GM12878 (cell line): Measurements from ENCODE around the gene FEN1. TPM values are rescaled to one million over a fixed set of nuclear protein-coding genes. Genes with fewer than 3 reads are reported as not detected.
A peak's percentile ranks its signal among the peaks of the same experiment; 100 is the strongest.

Experiments
- ATAC-seq: fragments of 200-7000 bp; cut with Tn5 transposase; 3 replicates; pipeline ENCODE4 v1.9.1; 2020; ENCODE audit warnings: mild to moderate bottlenecking, moderate library complexity
- BruUV-seq: library from RNA; stranded (reverse); fragments of 400-500 nt; replicated peaks from 2 replicates; lab custom pipeline; 2021; lab: Mats Ljungman, UMichigan
- CTCF ChIA-PET: fragments of 300-600 bp; sonication (Branson Sonifier 250); formaldehyde crosslinking; extraction: SDS; loops from one replicate; lab custom pipeline; 2021; ENCODE audit warnings: inconsistent platforms; lab: Yijun Ruan, JAX
- POLR2A ChIA-PET: fragments of 350-600 bp; formaldehyde crosslinking; extraction: SDS; loops from one replicate; lab custom pipeline; 2021; ENCODE audit warnings: inconsistent platforms; lab: Charles Lee
- RAD21 ChIA-PET: fragments of 300-600 bp; sonication (Branson Sonifier 250); formaldehyde crosslinking; loops from one replicate; lab custom pipeline; 2023; ENCODE audit warnings: antibody characterized with exemption; ENCODE audit not compliant: unreplicated experiment; lab: Charles Lee
- SMC1A ChIA-PET: fragments of 300-600 bp; sonication (Branson Sonifier 250); formaldehyde crosslinking; loops from one replicate; lab custom pipeline; 2023; ENCODE audit not compliant: unreplicated experiment, uncharacterized antibody; lab: Charles Lee
- DNase-seq: peaks from one replicate; pipeline ENCODE4 v3.0.0-alpha.2; 2011; ENCODE audit warnings: low read depth, low spot score
- FAIRE-seq: peaks from 3 replicates; lab custom pipeline; 2011; peaks lifted over from hg19 to GRCh38; lab: Jason Lieb, UNC
- H2AFZ ChIP-seq: 2 replicates; pipeline ENCODE4 v1.6.0; 2011; ENCODE audit warnings: low read depth, low read length, control low read depth; ENCODE audit not compliant: control insufficient read depth
- H3K27ac ChIP-seq: 2 replicates; pipeline ENCODE4 v1.5.1; 2011; ENCODE audit warnings: control low read depth; ENCODE audit not compliant: control insufficient read depth, insufficient read depth
- H3K27me3 ChIP-seq, 2 experiments: replicated peaks in 1 of 2; 2 replicates each; pipeline versions ENCODE4 v1.6.0 to v1.6.1; 2011; ENCODE audit warnings: low read length in 1 of 2; ENCODE audit not compliant: control insufficient read depth in 2 of 2, insufficient read depth in 2 of 2
- H3K36me3 ChIP-seq, 2 experiments: 2 replicates each; pipeline ENCODE4 v1.5.1; 2011; ENCODE audit warnings: low read length in 1 of 2; ENCODE audit not compliant: control insufficient read depth in 2 of 2, insufficient read depth in 2 of 2
- H3K4me1 ChIP-seq: 2 replicates; pipeline ENCODE4 v1.6.1; 2011; ENCODE audit warnings: mild to moderate bottlenecking, low read length, moderate library complexity, mixed read lengths; ENCODE audit not compliant: control insufficient read depth, insufficient read depth
- H3K4me2 ChIP-seq: 2 replicates; pipeline ENCODE4 v1.6.0; 2011; ENCODE audit warnings: control low read depth; ENCODE audit not compliant: control insufficient read depth, insufficient read depth
- H3K4me3 ChIP-seq: fragments of 200-600 bp; sonication (generic); 2 replicates; pipeline ENCODE4 v1.5.1; 2016
- H3K79me2 ChIP-seq: 2 replicates; pipeline ENCODE4 v1.6.0; 2011; ENCODE audit warnings: low read length; ENCODE audit not compliant: control insufficient read depth, insufficient read depth
- H3K9ac ChIP-seq: 2 replicates; pipeline ENCODE4 v1.8.0; 2011; ENCODE audit warnings: low read length, control low read depth, mixed read lengths; ENCODE audit not compliant: control insufficient read depth, insufficient read depth
- H3K9me3 ChIP-seq: replicated peaks from 3 replicates; pipeline ENCODE4 v1.5.1; 2011; ENCODE audit warnings: mild to moderate bottlenecking, low read length; ENCODE audit not compliant: control insufficient read depth, insufficient read depth
- H4K20me1 ChIP-seq: 2 replicates; pipeline ENCODE4 v1.6.0; 2011; ENCODE audit not compliant: control insufficient read depth, insufficient read depth
- MYC ChIP-seq: IDR thresholded peaks from 2 replicates; pipeline ENCODE4 v1.6.1; 2011; ENCODE audit warnings: mild to moderate bottlenecking, low read length, moderate library complexity, inconsistent platforms; ENCODE audit not compliant: insufficient read depth, insufficient replicate concordance, insufficient read length, severe bottlenecking
- PAX5 ChIP-seq: IDR thresholded peaks from 2 replicates; pipeline ENCODE4 v1.6.1; 2011; ENCODE audit warnings: low read depth, low read length, borderline replicate concordance
- SIN3A ChIP-seq: IDR thresholded peaks from 2 replicates; pipeline ENCODE4 v1.6.1; 2012; ENCODE audit warnings: low read depth, low read length, improper control_type of control experiment
- SMC3 ChIP-seq: IDR thresholded peaks from 2 replicates; pipeline ENCODE4 v1.6.1; 2011; ENCODE audit warnings: low read length, improper control_type of control experiment, borderline replicate concordance
- TBL1XR1 ChIP-seq: IDR thresholded peaks from 2 replicates; pipeline ENCODE4 v1.6.1; 2012; ENCODE audit warnings: low read depth, low read length, improper control_type of control experiment
- WRNIP1 ChIP-seq: IDR thresholded peaks from 2 replicates; pipeline ENCODE4 v1.6.1; 2011; ENCODE audit warnings: low read depth, low read length, improper control_type of control experiment, borderline replicate concordance
- WGBS: methylation state at CpG from one replicate; pipeline ENCODE4 v1.1.6; 2016; ENCODE audit warnings: low lambda C conversion rate; ENCODE audit not compliant: insufficient replicate concordance, insufficient coverage; ENCODE audit errors: missing lambda C conversion rate; 5-methylcytosine and 5-hydroxymethylcytosine counted together
- in situ Hi-C: fragments of 300-500 bp; cut with MboI; formaldehyde crosslinking; loops from 9 replicates; pipeline ENCODE4 v1.14.3; 2018; ENCODE audit warnings: mixed read lengths
- intact Hi-C: fragments of 100-400 bp; cut with micrococcal nuclease; formaldehyde crosslinking; loops from one replicate; pipeline ENCODE4 v1.14.2; 2022; ENCODE audit not compliant: unreplicated experiment
- polyA plus RNA-seq, 11 experiments: library from polyadenylated mRNA; depleted of rRNA in 4 of 11; unstranded in 6 of 11; stranded (reverse) in 5 of 11; fragments of >200 nt; fragmentation: Nextera tagmentation in 4 of 11; fragmentation: Illumina TruSeq in 1 of 11; extraction: Ambion mirVana in 4 of 11; extraction: Trizol in 1 of 11; gene quantifications; 1 replicate in 1 of 11; 2 replicates in 10 of 11; pipeline versions ENCODE4 v1.2.1 to v1.2.3, GENCODE V29; 2011 to 2016; ENCODE audit warnings: inconsistent platforms in 2 of 11, missing spikeins in 2 of 11, low read depth in 1 of 11
- total RNA-seq, 4 experiments: library from RNA; depleted of rRNA in 3 of 4; stranded (reverse); fragments of >200 nt in 3 of 4; fragmentation: Illumina TruSeq in 1 of 4; extraction: Trizol in 1 of 4; gene quantifications; 2 replicates each; pipeline versions ENCODE4 v1.2.1 to v1.2.3, GENCODE V29; 2013 to 2021

The FEN1 gene
- total and polyA plus RNA-seq, 10 of the 15 experiments (the other 5 are each of a cell fraction or from before 2014, with no cell fraction given), result 54.8 to 282 (median 125) TPM

GRCh38 chr11:61793083-61793828 is 545 bp downstream of the FEN1 start:
- TF ChIP-seq MYC (no peak), SMC3 (0 out of 2 replicates have a peak, but pooled peaks have one; percentile 11), TBL1XR1 (peak; percentile 2; the same call in 1 of the 2 replicates), PAX5 (no peak), SIN3A (no peak), WRNIP1 (0 out of 2 replicates have a peak, but pooled peaks have one; percentile 45)
- TF ChIP-seq, all 136 proteins: peak for 3
- peak overlapping the region; percentile 100 for H3K9ac ChIP-seq
- no peaks in the 10 kb centered on the region for H3K27me3 ChIP-seq
- H3K27ac ChIP-seq, result peak overlapping the region; percentile 100
- POLR2A ChIA-PET, result interaction anchor here (0.8 to 6.7 kb wide), 11 partner anchors 8 to 294 kb away, joined by 3 to 60 read pairs (median 5); partner anchors contain the start of genes FADS1 and MYRF
- no peak for FAIRE-seq
- peak overlapping the region; percentile 66 for H3K4me2 ChIP-seq
- H4K20me1 ChIP-seq, result no peaks in the 10 kb centered on the region
- H3K4me3 ChIP-seq, result peak overlapping the region; percentile 98
- in situ Hi-C loops, result no loop called here
- peaks cover 15 to 17% of the 10 kb centered on the region in 2 experiments; a peak in 3 of 4 replicates for H3K36me3 ChIP-seq
- RAD21 ChIA-PET, result interaction anchor here (1.1 to 6.2 kb wide), 9 partner anchors 8 to 315 kb away, joined by 3 to 96 read pairs (median 4); partner anchors contain the start of gene BEST1
- peak; percentile 39 for ATAC-seq
- under 1% methylated on average over 29 of the region's 29 CpGs for WGBS
- BruUV-seq, result TSS peak; percentile 73
- intact Hi-C loops, result loop anchor here (2.0 kb wide), 1 partner anchor 42 kb away; no protein-coding TSS in a partner anchor
- CTCF ChIA-PET, result interaction anchor here (0.6 to 12.7 kb wide), 14 partner anchors 17 to 315 kb away, joined by 3 to 200 read pairs (median 5); partner anchors contain the start of gene BEST1
- peak overlapping the region; percentile 99 for H2AFZ ChIP-seq
- DNase-seq, result no peak
- H3K4me1 ChIP-seq, result no peaks in the 10 kb centered on the region; the same call in 1 of the 2 replicates
- H3K79me2 ChIP-seq, result peaks cover 79% of the 10 kb centered on the region
- SMC1A ChIA-PET, result interaction anchor here (1.1 to 8.3 kb wide), 9 partner anchors 37 to 315 kb away, joined by 3 to 91 read pairs (median 4); partner anchors contain the start of gene FADS3
- H3K9me3 ChIP-seq, result no peaks in the 10 kb centered on the region
